Breast epithelium (tissue), 3 donors: Measurements from ENCODE around the gene TMEM158.

ENCODE experiments used
- CTCF ChIP-seq, 3 donors: fragments of 450-650 bp; IDR thresholded peaks; one replicate each; pipeline ENCODE4 v1.5.1; 2016 to 2017; ENCODE audit warnings: antibody characterized with exemption in 3 of 3, mild to moderate bottlenecking in 3 of 3, moderate library complexity in 3 of 3
- POLR2A ChIP-seq: fragments of 450-650 bp; IDR thresholded peaks from one replicate; pipeline ENCODE4 v1.6.1; 2016; ENCODE audit warnings: antibody characterized with exemption, mild to moderate bottlenecking, moderate library complexity

GRCh38 chr3:45224824-45225464, 1.1 kb downstream of the TMEM158 start:
- no peak for TF ChIP-seq POLR2A
- peak in 1 of 3 donors; percentile 41 for TF ChIP-seq CTCF (IDR thresholded peaks at IDR 0.05)
